Nephron (organoid): ENCODE data around the gene NID2.

Experiments used
- H3K27ac Mint-ChIP-seq, 3 experiments: 2 replicates each; pipeline ENCODE4 v1.8.0; 2020; ENCODE audit warnings: mixed read lengths in 3 of 3, mild to moderate bottlenecking in 2 of 3, moderate library complexity in 1 of 3
- H3K27me3 Mint-ChIP-seq: 2 replicates; pipeline ENCODE4 v1.8.0; 2021; ENCODE audit warnings: low read depth, mild to moderate bottlenecking, moderate library complexity, mixed read lengths
- H3K36me3 Mint-ChIP-seq: 2 replicates; pipeline ENCODE4 v1.8.0; 2020; ENCODE audit warnings: low read depth, mixed read lengths
- H3K4me1 Mint-ChIP-seq: 2 replicates; pipeline ENCODE4 v1.8.0; 2020; ENCODE audit warnings: mixed read lengths
- H3K4me3 Mint-ChIP-seq, 3 experiments: 2 replicates each; pipeline ENCODE4 v1.8.0; 2020; ENCODE audit warnings: mild to moderate bottlenecking in 3 of 3, mixed read lengths in 3 of 3, moderate library complexity in 2 of 3
- H3K9me3 Mint-ChIP-seq: 2 replicates; pipeline ENCODE4 v1.8.0; 2020; ENCODE audit warnings: mixed read lengths
- TF ChIP-seq, protein P1 (sequence below), 3 experiments: fragments of 200-600 bp; sonication (generic); IDR thresholded peaks; one replicate each; pipeline ENCODE4 v1.5.0; 2021; ENCODE audit warnings: antibody characterized with exemption in 3 of 3; ENCODE audit not compliant: unreplicated experiment in 3 of 3

The NID2 gene

DNA sequence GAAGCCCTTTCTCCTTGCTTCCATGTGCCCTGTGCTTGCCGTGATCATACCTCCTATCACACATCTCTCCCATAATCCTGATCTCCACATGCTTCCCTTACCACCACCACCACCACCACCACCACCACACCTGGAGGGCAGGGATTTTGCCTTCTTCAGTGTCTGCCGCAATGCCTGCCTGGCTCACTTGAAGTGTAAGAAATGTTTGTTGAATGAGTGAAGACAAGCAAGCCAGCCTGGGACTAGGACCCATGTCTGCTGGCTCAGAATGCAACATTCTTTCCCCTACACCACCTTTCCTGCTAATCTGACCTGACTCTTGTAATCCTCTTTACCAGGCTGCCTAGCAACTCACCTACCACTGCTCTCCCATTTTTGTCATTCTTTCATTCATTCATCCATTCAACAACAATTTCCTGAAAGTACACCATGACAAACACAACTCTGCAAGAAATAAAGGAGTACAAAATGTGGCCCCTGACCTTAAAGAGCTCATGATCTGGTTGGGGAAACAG lies 3.5 kb upstream of the NID2 start:
- H3K36me3 Mint-ChIP-seq, result peaks cover 3% of the 10 kb centered on the region
- H3K27me3 Mint-ChIP-seq, result peaks cover 25% of the 10 kb centered on the region
- TF ChIP-seq, protein P1, sequence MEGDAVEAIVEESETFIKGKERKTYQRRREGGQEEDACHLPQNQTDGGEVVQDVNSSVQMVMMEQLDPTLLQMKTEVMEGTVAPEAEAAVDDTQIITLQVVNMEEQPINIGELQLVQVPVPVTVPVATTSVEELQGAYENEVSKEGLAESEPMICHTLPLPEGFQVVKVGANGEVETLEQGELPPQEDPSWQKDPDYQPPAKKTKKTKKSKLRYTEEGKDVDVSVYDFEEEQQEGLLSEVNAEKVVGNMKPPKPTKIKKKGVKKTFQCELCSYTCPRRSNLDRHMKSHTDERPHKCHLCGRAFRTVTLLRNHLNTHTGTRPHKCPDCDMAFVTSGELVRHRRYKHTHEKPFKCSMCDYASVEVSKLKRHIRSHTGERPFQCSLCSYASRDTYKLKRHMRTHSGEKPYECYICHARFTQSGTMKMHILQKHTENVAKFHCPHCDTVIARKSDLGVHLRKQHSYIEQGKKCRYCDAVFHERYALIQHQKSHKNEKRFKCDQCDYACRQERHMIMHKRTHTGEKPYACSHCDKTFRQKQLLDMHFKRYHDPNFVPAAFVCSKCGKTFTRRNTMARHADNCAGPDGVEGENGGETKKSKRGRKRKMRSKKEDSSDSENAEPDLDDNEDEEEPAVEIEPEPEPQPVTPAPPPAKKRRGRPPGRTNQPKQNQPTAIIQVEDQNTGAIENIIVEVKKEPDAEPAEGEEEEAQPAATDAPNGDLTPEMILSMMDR (IDR thresholded peaks at IDR 0.05; ENCODE audit: unreplicated experiment in 3 of 3), result no peak
- peak overlapping the region in 2 of 3 experiments; percentile 10 to 29 for H3K4me3 Mint-ChIP-seq
- peak overlapping the region in 2 of 3 experiments; percentile 13 to 49 for H3K27ac Mint-ChIP-seq
- H3K4me1 Mint-ChIP-seq, result peaks cover 31% of the 10 kb centered on the region
- no peaks in the 10 kb centered on the region for H3K9me3 Mint-ChIP-seq

DNA sequence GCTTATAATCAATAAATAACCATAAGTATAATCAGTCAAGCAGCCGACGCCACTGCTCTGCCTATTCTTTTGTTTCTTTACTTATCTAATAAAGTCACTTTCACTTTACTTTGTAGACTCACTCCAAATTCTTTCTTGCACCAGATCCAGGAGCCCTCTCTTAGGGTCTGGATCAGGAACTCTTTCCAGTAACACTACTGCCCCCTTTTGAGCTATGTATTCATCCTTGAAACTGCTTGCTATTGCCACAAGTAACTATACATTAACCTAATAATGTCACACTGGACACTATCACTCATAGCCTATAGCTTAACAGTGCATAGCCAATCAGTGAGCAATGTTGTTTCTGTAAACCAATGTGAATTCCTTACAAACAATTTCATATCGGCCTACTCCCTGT lies 2.8 kb upstream of the NID2 start:
- H3K4me3 Mint-ChIP-seq, result peak overlapping the region; percentile 63 to 77 (median 65)
- H3K9me3 Mint-ChIP-seq, result no peaks in the 10 kb centered on the region
- H3K27me3 Mint-ChIP-seq, result peaks cover 25% of the 10 kb centered on the region
- TF ChIP-seq, protein P1 (IDR thresholded peaks at IDR 0.05; ENCODE audit: unreplicated experiment in 3 of 3), result peak in 1 of 3 experiments; percentile 26
- H3K27ac Mint-ChIP-seq, result peak overlapping the region in 2 of 3 experiments; percentile 51 to 68
- H3K36me3 Mint-ChIP-seq, result peaks cover 3% of the 10 kb centered on the region
- H3K4me1 Mint-ChIP-seq, result peaks cover 32% of the 10 kb centered on the region

DNA sequence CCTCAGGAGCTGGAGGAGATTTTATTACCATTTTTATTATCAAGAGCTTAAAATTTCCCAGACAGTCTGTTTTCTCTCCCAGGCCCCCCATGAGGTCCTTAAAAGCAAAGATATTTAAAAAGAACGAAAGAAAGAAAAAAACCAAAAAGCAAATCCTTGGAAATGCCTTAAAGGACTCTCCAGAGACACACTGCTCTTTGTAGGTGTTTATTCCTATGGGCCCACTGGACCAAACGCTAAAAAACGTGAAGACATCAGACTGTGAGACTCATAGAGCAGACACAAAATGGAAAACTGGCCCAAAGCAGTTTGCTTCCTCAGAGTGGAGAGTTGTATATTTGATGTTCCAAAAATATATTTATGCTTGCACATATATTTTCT lies 1.2 kb upstream of the NID2 start:
- H3K4me1 Mint-ChIP-seq, result peaks cover 35% of the 10 kb centered on the region
- H3K9me3 Mint-ChIP-seq, result no peaks in the 10 kb centered on the region
- peaks cover 6% of the 10 kb centered on the region for H3K36me3 Mint-ChIP-seq
- peak overlapping the region; percentile 85 to 92 (median 87) for H3K27ac Mint-ChIP-seq
- TF ChIP-seq, protein P1 (IDR thresholded peaks at IDR 0.05; ENCODE audit: unreplicated experiment in 3 of 3), result no peak
- H3K4me3 Mint-ChIP-seq, result peak overlapping the region; percentile 66 to 94 (median 92)
- H3K27me3 Mint-ChIP-seq, result peaks cover 25% of the 10 kb centered on the region

DNA sequence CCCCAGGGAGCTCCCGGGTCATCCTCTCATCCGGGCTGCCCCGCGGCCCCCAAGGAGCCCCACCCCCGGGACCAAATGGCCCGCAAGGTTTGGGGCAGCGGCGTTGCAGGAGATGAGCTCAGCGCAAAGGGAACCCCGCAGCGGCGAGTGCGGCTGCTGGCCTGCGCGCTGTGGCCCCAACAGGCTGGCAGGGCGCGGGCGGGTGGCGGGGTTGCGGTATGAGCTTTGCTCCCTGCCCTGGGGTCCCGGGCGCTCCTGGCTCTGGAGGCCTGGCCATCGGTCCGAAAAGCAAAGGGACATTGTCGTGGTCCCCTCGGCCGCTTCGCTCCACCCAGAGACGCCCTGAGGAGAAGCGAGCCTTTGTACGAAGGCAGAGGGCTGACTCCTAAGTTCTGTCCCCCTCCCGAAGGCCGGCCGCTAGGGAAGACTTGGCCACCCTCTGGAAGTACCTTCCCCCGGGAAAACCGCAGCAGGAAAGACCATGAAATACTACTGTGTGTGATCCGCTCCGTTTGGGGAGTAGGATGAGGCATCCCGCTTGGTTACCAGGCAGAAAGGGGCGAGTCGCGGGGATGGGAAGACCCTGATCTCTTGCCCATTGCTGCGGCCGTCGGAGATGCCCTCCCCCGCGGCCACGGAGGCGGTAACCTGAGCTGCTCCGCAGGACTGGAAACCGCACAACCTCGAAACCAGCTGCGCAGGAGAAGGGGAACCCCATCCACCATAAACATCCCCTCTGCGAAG lies 620 bp upstream of the NID2 start:
- TF ChIP-seq, protein P1 (IDR thresholded peaks at IDR 0.05; ENCODE audit: unreplicated experiment in 3 of 3), result no peak
- Mint-ChIP-seq H3K27me3 (peaks cover 25% of the 10 kb centered on the region), H3K4me3 (peak overlapping the region; percentile 90 to 94 (median 92)), H3K4me1 (peaks cover 41% of the 10 kb centered on the region), H3K36me3 (peaks cover 11% of the 10 kb centered on the region), H3K9me3 (no peaks in the 10 kb centered on the region), H3K27ac (peak overlapping the region; percentile 87 to 92 (median 90))

DNA sequence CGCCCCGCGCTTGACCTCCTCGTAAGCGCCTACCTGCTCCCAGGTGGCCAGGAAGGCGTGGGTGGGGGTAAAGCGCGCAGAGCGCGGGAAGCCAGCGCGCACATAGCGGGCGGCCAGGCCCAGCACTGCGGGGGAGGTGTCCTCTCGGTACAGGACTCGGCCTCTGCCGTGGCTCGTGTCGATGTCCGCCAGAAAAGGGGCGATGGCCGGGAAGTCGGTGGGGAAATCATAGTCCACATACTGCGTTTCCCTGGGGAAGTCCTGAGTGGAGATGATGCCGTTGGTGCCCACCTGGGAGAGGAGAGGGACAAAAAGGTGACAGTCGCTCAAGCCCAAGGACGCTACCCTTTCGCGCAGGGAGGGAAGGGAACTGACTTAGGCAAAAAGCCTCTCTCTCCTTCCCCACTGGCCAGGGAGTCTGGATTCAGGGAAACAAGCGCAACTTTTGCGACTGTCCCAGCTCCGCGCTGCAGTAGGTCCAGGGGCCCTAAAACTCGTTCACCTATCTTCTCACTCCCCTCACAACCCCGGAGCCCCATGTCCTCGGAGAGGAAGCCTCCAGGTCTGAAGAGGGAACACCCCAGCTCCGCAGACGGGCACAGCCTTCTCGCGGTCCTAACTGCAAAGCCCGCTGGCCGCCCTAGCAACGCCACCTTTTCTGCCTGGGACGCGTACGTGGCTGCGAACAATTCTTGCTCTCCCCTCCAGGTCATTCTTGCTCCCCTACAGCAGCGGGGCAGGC lies 815 bp downstream of the NID2 start:
- H3K4me1 Mint-ChIP-seq, result peaks cover 50% of the 10 kb centered on the region
- peaks cover 11% of the 10 kb centered on the region for H3K36me3 Mint-ChIP-seq
- no peaks in the 10 kb centered on the region for H3K9me3 Mint-ChIP-seq
- H3K27me3 Mint-ChIP-seq, result peaks cover 25% of the 10 kb centered on the region
- H3K27ac Mint-ChIP-seq, result peak overlapping the region; percentile 73 to 90 (median 85)
- TF ChIP-seq, protein P1 (IDR thresholded peaks at IDR 0.05; ENCODE audit: unreplicated experiment in 3 of 3), result no peak
- H3K4me3 Mint-ChIP-seq, result peak overlapping the region; percentile 90 to 94 (median 92)
